ENCODE results near the gene LEMD1.

LEMD1 gene

DNA sequence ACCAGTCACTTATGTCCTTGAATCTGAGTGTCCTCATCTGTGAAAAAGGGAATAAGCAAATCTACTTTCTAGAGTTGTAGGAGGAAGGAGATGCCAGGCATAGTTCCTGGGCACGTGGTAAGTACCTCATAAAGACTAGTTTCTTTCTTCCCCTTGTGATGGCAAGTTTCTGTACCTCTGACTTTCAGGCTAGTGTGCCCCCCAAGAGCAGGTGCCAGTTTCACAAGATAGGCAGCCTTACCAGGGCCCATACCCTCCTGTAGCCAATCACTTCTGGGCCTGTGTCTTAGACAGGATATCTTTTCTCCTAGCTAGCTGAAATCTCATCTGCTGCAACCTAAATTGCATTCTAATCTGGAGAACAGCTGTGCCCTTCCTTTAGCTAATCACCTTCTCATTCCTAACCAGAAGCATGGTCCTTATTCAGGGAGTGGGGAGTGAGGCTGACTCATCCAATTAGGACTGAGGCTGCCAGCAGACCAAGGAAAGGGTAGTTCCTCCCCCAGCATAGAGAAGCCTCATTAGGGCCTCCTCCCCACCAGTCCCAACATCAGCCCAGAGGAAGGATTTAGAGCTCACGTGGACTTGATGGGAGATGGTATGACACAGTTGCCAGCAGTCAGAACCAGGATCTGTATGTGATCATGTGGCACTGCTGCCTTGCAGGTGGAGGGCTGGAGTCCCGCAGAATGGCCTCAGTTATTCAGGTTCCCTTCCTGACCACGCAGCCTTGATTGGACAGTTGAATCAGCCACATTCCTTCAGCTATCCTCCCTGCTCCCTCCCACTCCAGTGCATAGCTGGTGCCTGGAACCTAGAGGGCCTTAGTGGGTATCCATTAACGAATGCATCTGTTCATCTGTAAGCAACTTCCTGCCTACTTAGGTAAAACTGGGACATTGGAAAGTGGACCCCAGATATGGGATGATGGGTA lies 73.0 kb downstream of the LEMD1 start:
- no peak overlapping the region for H3K14ac ChIP-seq (ENCODE audit: low read length)
- no peak overlapping the region for H2BK12ac ChIP-seq (ENCODE audit: low read length)
- H3K4me2 ChIP-seq (ENCODE audit: insufficient read depth, low read length, poor library complexity, severe bottlenecking) = no peak overlapping the region
- no peak overlapping the region for H2BK15ac ChIP-seq (ENCODE audit: low read length)
- H3K27ac ChIP-seq (replicated peaks; ENCODE audit: low read length) = peak overlapping the region; percentile 68
- H2AFZ ChIP-seq (ENCODE audit: low read length) = no peak overlapping the region
- no peak overlapping the region for H4K8ac ChIP-seq (ENCODE audit: low read depth, low read length)
- H3K9me3 ChIP-seq (replicated peaks in 1 of 2; ENCODE audit: control insufficient read depth in 2 of 2, insufficient read depth in 1 of 2, low read depth in 1 of 2, low read length in 2 of 2) = no peaks in the 10 kb centered on the region
- H2BK5ac ChIP-seq (ENCODE audit: low read length) = no peak overlapping the region
- no peak overlapping the region for H3K4me3 ChIP-seq (ENCODE audit: low read length in 2 of 2)
- no peaks in the 10 kb centered on the region for H3K36me3 ChIP-seq (replicated peaks in 1 of 2; ENCODE audit: control insufficient read depth in 2 of 2, insufficient read depth in 2 of 2, low read length in 2 of 2)
- H3K4ac ChIP-seq (ENCODE audit: low read length) = no peak overlapping the region
- WGBS, 2 donors (ENCODE audit: extremely low coverage in 2 of 2, insufficient read length in 2 of 2, insufficient replicate concordance in 1 of 2) = no CpG with 5 or more reads among the region's 5 CpGs
- no peak overlapping the region for H3K9ac ChIP-seq (ENCODE audit: low read depth, low read length, poor library complexity)
- no peak overlapping the region for H3K23ac ChIP-seq (ENCODE audit: low read depth, low read length, poor library complexity)
- no peak overlapping the region for H2AK5ac ChIP-seq (ENCODE audit: low read depth, low read length)
- no peak for DNase-seq (ENCODE audit: low spot score)
- H3K18ac ChIP-seq (ENCODE audit: low read length) = no peak overlapping the region
- H3K27me3 ChIP-seq (ENCODE audit: control insufficient read depth in 3 of 3, insufficient read depth in 3 of 3, low read depth in 1 of 3, low read length in 3 of 3) = peaks cover 0 to 14% (median 6%) of the 10 kb centered on the region in 3 experiments
- no peak overlapping the region for H4K91ac ChIP-seq (ENCODE audit: low read depth, low read length, poor library complexity)
- H3K4me1 ChIP-seq (ENCODE audit: control insufficient read depth in 2 of 2, insufficient read depth in 1 of 2, low read depth in 1 of 2, low read length in 2 of 2) = peaks cover 22 to 46% of the 10 kb centered on the region in 2 donors
- H2BK120ac ChIP-seq (ENCODE audit: low read depth, low read length) = no peak overlapping the region
- H3K79me1 ChIP-seq (ENCODE audit: low read depth, low read length) = peaks cover 5% of the 10 kb centered on the region

DNA sequence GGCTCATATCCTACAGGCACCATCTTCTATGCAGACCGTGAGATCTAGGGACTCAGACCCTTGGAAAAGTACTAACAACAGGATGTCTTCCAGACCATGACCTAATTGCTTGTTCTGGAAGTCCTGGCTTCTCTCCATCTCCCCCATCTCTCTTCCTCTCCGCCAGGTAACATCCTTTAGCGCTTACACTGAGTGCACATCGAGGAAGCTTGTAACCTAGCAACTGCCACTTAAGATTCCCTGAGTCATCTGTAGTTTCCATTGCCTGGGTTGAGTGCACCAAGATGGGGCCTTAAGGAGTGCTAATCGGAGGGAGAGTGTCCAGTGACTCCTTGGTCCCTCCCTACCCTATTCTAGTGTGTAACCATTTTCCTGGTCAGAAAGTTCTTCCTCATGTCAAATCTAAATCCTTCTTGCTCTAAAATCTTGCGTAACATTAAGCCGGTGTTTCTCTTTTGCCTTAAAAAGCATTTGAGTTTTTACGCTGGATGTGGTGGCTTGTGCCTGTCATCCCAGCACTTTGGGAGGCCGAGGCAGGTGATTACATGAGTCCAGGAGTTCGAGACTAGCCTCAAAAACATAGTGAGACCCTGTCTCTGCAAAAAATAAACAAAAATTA lies 74.8 kb downstream of the LEMD1 start:
- peaks cover 0 to 32% (median 15%) of the 10 kb centered on the region in 3 experiments for H3K27me3 ChIP-seq (ENCODE audit: control insufficient read depth in 3 of 3, insufficient read depth in 3 of 3, low read depth in 1 of 3, low read length in 3 of 3)

DNA sequence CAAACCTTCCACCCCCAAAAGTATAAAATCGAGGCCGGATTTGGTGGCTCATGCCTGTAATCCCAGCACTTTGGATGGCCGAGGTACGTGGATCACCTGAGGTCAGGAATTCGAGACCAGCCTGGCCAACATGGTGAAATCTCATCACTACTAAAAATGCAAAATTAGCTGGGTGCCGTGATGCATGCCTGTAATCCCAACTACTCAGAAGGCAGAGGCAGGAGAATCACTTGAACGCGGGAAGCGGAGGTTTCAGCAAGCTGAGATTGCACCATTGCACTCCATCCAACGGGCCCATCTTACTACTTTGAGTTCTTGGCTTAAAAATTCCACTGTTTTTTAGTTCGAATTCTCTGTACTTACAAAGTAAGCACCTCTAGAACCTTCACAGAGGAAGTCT lies 76.1 kb downstream of the LEMD1 start:
- no peak for DNase-seq (ENCODE audit: low spot score)
- H3K18ac ChIP-seq (ENCODE audit: low read length) = no peak overlapping the region
- no peak overlapping the region for H2BK15ac ChIP-seq (ENCODE audit: low read length)
- no peak overlapping the region for H2BK120ac ChIP-seq (ENCODE audit: low read depth, low read length)
- no CpG with 5 or more reads among the region's 11 CpGs for WGBS, 2 donors (ENCODE audit: extremely low coverage in 2 of 2, insufficient read length in 2 of 2, insufficient replicate concordance in 1 of 2)
- no peak overlapping the region for H3K4me3 ChIP-seq (ENCODE audit: low read length in 2 of 2)
- H3K4me1 ChIP-seq (ENCODE audit: control insufficient read depth in 2 of 2, insufficient read depth in 1 of 2, low read depth in 1 of 2, low read length in 2 of 2) = peaks cover 12 to 37% of the 10 kb centered on the region in 2 donors
- H3K14ac ChIP-seq (ENCODE audit: low read length) = no peak overlapping the region
- no peak overlapping the region for H2BK12ac ChIP-seq (ENCODE audit: low read length)
- no peak overlapping the region for H3K4me2 ChIP-seq (ENCODE audit: insufficient read depth, low read length, poor library complexity, severe bottlenecking)
- H3K4ac ChIP-seq (ENCODE audit: low read length) = no peak overlapping the region
- no peak overlapping the region for H3K23ac ChIP-seq (ENCODE audit: low read depth, low read length, poor library complexity)
- no peak overlapping the region for H3K27ac ChIP-seq (replicated peaks; ENCODE audit: low read length)
- peaks cover 0 to 2% of the 10 kb centered on the region in 2 donors for H3K9me3 ChIP-seq (replicated peaks in 1 of 2; ENCODE audit: control insufficient read depth in 2 of 2, insufficient read depth in 1 of 2, low read depth in 1 of 2, low read length in 2 of 2)
- no peaks in the 10 kb centered on the region for H3K79me1 ChIP-seq (ENCODE audit: low read depth, low read length)
- no peak overlapping the region for H2AFZ ChIP-seq (ENCODE audit: low read length)
- H4K8ac ChIP-seq (ENCODE audit: low read depth, low read length) = no peak overlapping the region
- H3K36me3 ChIP-seq (replicated peaks in 1 of 2; ENCODE audit: control insufficient read depth in 2 of 2, insufficient read depth in 2 of 2, low read length in 2 of 2) = no peaks in the 10 kb centered on the region
- H3K27me3 ChIP-seq (ENCODE audit: control insufficient read depth in 3 of 3, insufficient read depth in 3 of 3, low read depth in 1 of 3, low read length in 3 of 3) = peaks cover 0 to 35% (median 15%) of the 10 kb centered on the region in 3 experiments
- H4K91ac ChIP-seq (ENCODE audit: low read depth, low read length, poor library complexity) = no peak overlapping the region
- no peak overlapping the region for H2BK5ac ChIP-seq (ENCODE audit: low read length)
- no peak overlapping the region for H2AK5ac ChIP-seq (ENCODE audit: low read depth, low read length)
- H3K9ac ChIP-seq (ENCODE audit: low read depth, low read length, poor library complexity) = no peak overlapping the region

More for the DNA sequence above, 74.8 kb downstream of the LEMD1 start:
- WGBS, 2 donors (ENCODE audit: extremely low coverage in 2 of 2, insufficient read length in 2 of 2, insufficient replicate concordance in 1 of 2) = no CpG with 5 or more reads among the region's 10 CpGs
- H2BK12ac ChIP-seq (ENCODE audit: low read length) = no peak overlapping the region
- H3K4ac ChIP-seq (ENCODE audit: low read length) = no peak overlapping the region
- H3K4me1 ChIP-seq (ENCODE audit: control insufficient read depth in 2 of 2, insufficient read depth in 1 of 2, low read depth in 1 of 2, low read length in 2 of 2) = peaks cover 17 to 40% of the 10 kb centered on the region in 2 donors
- no peak overlapping the region for H2AK5ac ChIP-seq (ENCODE audit: low read depth, low read length)
- no peak overlapping the region for H4K91ac ChIP-seq (ENCODE audit: low read depth, low read length, poor library complexity)
- no peak overlapping the region for H3K27ac ChIP-seq (replicated peaks; ENCODE audit: low read length)
- no peak overlapping the region for H3K9ac ChIP-seq (ENCODE audit: low read depth, low read length, poor library complexity)
- no peak overlapping the region for H3K14ac ChIP-seq (ENCODE audit: low read length)
- no peaks in the 10 kb centered on the region for H3K36me3 ChIP-seq (replicated peaks in 1 of 2; ENCODE audit: control insufficient read depth in 2 of 2, insufficient read depth in 2 of 2, low read length in 2 of 2)
- peaks cover 2% of the 10 kb centered on the region for H3K79me1 ChIP-seq (ENCODE audit: low read depth, low read length)
- no peak overlapping the region for H3K23ac ChIP-seq (ENCODE audit: low read depth, low read length, poor library complexity)
- no peak overlapping the region for H4K8ac ChIP-seq (ENCODE audit: low read depth, low read length)
- DNase-seq (ENCODE audit: low spot score) = no peak
- peaks cover 0 to 2% of the 10 kb centered on the region in 2 donors for H3K9me3 ChIP-seq (replicated peaks in 1 of 2; ENCODE audit: control insufficient read depth in 2 of 2, insufficient read depth in 1 of 2, low read depth in 1 of 2, low read length in 2 of 2)
- H2BK5ac ChIP-seq (ENCODE audit: low read length) = no peak overlapping the region
- H2BK120ac ChIP-seq (ENCODE audit: low read depth, low read length) = no peak overlapping the region
- H2BK15ac ChIP-seq (ENCODE audit: low read length) = no peak overlapping the region
- H2AFZ ChIP-seq (ENCODE audit: low read length) = no peak overlapping the region
- no peak overlapping the region for H3K4me2 ChIP-seq (ENCODE audit: insufficient read depth, low read length, poor library complexity, severe bottlenecking)
- H3K18ac ChIP-seq (ENCODE audit: low read length) = no peak overlapping the region
- no peak overlapping the region for H3K4me3 ChIP-seq (ENCODE audit: low read length in 2 of 2)

All from neuronal stem cell (in vitro differentiated cells).